Measurements from ENCODE around the gene CACNB2.

CACNB2 gene

DNA sequence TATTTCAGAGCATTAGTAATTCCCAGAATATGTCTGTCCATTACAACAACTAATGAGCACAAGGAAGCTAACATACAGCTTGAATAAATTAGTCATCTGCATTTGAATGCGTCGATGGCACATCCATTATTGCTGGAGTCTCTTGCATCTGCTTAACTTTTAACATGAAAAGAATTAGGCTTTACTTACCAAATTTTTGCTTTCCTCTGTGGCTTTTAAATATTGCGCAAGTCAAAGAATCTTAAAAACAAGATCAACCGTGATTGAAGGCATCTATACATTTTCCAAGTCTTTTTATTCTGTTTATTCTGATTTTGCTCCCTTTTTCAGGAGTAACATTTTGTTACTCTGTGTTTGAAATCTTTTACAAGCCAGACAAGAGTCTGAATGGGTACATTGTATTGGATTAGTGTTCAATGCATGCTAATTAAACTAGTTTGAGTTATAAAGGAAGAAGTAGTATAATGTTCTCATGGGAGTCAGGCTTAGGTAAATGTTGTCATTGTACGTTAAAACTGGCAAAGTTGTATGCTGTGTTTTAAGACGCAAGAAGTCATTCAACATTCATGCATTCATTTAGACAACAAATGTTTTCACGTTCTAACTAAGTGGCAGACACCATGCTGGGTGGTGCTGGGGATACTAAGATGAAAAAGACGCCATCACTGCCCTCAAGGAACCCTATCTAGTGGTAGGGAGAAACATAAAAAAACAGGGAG is 4.0 kb upstream of the CACNB2 start:
- no peak overlapping the region for H3K4me3 ChIP-seq (replicated peaks; ENCODE audit: insufficient read depth, low read length)
- TF ChIP-seq REST (IDR thresholded peaks at IDR 0.05; ENCODE audit: insufficient replicate concordance, low read depth) (no peak), SPI1 (IDR thresholded peaks at IDR 0.05; ENCODE audit: borderline replicate concordance, low read depth) (no peak), GABPA (IDR thresholded peaks at IDR 0.05; ENCODE audit: low read depth) (no peak), POLR2AphosphoS5 (IDR thresholded peaks at IDR 0.05; ENCODE audit: low read depth) (no peak)
- TF ChIP-seq, protein P1, sequence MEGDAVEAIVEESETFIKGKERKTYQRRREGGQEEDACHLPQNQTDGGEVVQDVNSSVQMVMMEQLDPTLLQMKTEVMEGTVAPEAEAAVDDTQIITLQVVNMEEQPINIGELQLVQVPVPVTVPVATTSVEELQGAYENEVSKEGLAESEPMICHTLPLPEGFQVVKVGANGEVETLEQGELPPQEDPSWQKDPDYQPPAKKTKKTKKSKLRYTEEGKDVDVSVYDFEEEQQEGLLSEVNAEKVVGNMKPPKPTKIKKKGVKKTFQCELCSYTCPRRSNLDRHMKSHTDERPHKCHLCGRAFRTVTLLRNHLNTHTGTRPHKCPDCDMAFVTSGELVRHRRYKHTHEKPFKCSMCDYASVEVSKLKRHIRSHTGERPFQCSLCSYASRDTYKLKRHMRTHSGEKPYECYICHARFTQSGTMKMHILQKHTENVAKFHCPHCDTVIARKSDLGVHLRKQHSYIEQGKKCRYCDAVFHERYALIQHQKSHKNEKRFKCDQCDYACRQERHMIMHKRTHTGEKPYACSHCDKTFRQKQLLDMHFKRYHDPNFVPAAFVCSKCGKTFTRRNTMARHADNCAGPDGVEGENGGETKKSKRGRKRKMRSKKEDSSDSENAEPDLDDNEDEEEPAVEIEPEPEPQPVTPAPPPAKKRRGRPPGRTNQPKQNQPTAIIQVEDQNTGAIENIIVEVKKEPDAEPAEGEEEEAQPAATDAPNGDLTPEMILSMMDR (IDR thresholded peaks at IDR 0.05; ENCODE audit: insufficient read depth, low read length): no peak
- no peak for DNase-seq (ENCODE audit: low read depth in 1 of 2, low spot score in 1 of 2)
- no peak overlapping the region for H3K27ac ChIP-seq (replicated peaks)
- H3K27me3 ChIP-seq (ENCODE audit: insufficient read depth, poor library complexity, severe bottlenecking): no peaks in the 10 kb centered on the region

- DNase-seq (ENCODE audit: low read depth in 1 of 2, low spot score in 1 of 2): no peak
- Histone ChIP-seq H3K27me3 (ENCODE audit: insufficient read depth, poor library complexity, severe bottlenecking) (peaks cover 3% of the 10 kb centered on the region), H3K27ac (replicated peaks) (no peak overlapping the region)
Observed at GRCh38 chr10:18137111-18137510, 3.1 kb upstream of the CACNB2 start.

More at GRCh38 chr10:18137111-18137510, 3.1 kb upstream of the CACNB2 start:
- no peak for TF ChIP-seq POLR2AphosphoS5 (IDR thresholded peaks at IDR 0.05; ENCODE audit: low read depth)
- TF ChIP-seq REST (IDR thresholded peaks at IDR 0.05; ENCODE audit: insufficient replicate concordance, low read depth): no peak
- TF ChIP-seq, protein P1 (IDR thresholded peaks at IDR 0.05; ENCODE audit: insufficient read depth, low read length): no peak
- H3K4me3 ChIP-seq (replicated peaks; ENCODE audit: insufficient read depth, low read length): no peak overlapping the region

All from HL-60 (cell line).